HT1080 (cell line): ENCODE results near the gene CD5L. TPM values are rescaled to one million over a fixed set of nuclear protein-coding genes. Genes with fewer than 3 reads are reported as not detected.

Experiments
- DNase-seq: peaks from one replicate; pipeline ENCODE4 v3.0.0-alpha.2; 2015; ENCODE audit warnings: low read depth
- small RNA-seq: library from RNA; depleted of rRNA; stranded (forward); fragments of <200 nt; gene quantifications from one replicate; pipeline ENCODE3, GENCODE V24; 2014
- total RNA-seq: library from RNA; depleted of rRNA; stranded (reverse); fragments of >200 nt; shearing (Covaris generic); gene quantifications from 2 replicates; pipeline ENCODE4 v1.2.3, GENCODE V29; 2014; rRNA removed

Gene CD5L
- total RNA-seq, 1 experiment from 2014 or later = not detected

DNA sequence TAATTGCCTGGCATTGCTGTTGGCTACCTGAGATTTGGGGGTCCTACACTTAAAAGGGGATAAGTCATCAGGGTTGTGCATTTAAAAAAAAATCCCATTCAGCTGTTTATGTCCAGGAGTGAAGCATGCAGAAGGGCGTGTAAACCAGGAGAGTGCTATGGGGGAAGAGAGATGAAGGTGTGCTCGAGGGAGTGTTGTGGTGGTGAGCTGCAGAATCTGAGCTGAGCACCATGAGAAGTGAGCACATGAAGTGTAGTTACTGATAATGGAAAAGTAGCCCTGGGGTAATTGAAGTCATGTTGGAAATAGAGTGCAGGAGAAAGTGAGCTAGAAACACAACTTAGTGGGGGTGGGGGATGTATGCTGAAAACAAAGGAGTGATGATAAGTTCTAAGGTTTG is 22.4 kb downstream of the CD5L start:
- no peak for DNase-seq

DNA sequence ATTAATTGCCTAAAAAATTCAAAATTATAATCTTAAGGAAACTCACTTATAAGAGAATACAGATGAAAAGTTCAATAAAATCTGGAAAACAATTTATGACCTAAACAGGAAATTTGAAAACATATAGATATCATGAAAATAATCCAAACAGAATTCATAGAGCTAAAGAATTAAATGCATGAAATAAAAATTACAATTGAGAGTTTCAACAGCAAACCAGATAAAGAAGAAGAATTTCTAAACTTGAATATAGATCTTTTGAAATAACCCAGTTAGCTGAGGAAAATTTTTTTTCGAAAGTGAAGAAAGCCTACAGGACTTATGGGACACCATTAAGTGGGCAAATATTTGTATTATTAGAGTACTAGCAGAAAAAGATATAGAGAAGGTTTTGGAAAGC is 28.3 kb downstream of the CD5L start:
- DNase-seq = no peak

DNA sequence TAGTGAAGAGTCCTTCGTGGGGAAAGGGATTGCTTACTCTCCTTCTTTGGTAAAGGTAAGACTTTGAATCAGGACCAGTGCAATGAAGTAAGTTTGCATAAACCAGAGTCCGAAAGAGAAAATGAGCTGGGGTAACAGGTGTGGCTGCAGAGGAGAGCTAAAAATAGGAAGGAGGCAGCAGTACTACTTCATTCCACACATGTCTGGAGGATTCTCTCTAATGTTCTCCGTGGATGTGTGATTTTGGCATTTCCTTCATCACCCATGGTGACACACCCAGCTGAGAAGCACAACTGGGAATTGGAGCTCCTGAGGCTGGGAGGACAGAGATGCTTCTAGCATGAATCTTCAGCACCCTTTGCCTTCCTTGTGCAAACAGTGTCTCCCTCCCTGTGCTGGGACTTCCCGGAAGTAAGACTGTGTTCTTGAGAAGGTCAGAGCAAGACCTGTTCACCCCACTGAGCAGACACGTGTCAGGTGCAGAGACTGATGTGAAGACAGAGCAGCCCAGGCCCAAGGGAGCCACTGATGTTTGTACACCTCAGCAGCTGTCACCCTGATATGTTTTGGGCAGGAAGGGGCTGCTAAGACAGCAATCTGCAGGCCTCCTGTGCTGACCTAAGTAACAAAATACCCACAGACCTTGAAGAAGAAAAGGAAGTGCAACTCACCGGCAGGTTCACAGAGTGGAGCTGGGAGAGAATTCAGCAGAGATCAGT is 35.0 kb downstream of the CD5L start:
- no peak for DNase-seq

DNA sequence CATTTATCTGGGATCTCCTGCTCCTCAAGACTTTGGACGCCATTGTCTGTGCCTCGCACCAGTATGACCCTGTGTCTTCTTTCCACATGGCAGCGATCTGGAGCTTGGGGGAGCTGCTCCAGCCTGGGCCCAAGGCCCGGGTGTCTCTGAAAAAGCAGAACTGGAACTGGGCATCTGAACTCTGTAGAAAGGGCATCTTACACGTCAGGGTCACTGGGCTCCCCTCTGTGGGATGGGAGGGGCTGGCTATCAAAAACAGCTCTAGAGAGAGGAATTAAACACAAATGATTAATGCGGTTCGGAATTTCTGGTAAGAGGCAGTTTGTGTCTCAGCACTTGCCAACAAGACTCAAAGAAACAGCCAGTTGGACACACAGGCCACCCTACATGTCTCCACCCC is 37.8 kb downstream of the CD5L start:
- peak; percentile 6 for DNase-seq

DNA sequence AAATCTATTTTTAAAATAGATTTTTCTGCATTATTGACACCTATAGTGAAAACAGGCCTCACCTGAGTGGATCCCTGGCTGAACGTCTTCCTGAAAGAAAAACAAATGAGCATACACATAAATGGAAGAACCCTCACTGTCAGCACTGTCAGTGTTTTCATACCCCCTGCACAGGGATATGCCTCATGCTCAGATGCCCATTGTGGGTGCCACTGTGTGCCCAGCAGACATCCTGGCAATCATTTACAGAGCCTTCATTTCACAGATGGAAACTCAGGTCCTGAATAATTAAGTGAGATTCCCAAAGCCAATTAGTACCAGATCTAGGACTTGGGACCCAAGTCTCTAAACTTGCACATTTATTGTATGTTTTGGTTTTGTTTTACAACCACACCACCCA is 41.6 kb downstream of the CD5L start:
- DNase-seq = no peak

DNA sequence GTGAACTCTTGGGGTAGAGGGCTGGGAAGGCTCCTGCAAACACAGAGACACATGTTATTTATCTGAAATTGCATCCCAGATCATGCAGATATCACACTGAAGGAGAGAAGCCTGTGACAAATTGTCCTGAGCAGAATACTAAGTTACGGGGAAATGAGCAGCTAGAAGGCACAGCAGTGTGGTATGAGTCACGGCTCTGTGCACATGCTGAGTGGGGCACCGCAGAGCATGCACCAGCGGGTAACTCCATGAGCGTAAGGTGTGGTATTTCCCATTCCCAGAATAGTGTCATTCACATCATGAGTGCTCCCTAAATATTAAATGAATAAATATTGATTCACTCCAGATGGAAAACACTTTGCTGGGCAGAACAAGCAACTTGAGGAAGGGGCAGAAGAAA is 43.4 kb downstream of the CD5L start:
- peak; percentile 64 for DNase-seq

DNA sequence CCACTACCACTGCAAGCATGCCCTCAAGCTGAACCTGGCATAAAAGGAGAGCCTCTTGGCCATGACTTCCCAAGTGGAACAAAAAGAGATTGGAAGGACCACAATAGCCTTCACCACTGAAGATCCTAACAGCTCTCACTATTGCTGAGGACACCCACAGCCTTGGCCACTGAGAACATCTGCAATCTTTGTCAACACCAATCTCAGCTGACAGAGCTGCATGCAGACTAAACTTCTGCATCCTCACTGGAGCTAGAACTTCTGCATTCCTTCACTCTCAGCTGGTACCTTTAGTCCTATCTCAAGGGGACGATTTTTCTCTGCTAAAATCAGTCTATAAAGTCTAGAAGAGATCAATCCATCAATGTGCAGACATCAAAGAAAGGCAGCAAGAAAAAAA is 56.4 kb downstream of the CD5L start:
- no peak for DNase-seq

DNA sequence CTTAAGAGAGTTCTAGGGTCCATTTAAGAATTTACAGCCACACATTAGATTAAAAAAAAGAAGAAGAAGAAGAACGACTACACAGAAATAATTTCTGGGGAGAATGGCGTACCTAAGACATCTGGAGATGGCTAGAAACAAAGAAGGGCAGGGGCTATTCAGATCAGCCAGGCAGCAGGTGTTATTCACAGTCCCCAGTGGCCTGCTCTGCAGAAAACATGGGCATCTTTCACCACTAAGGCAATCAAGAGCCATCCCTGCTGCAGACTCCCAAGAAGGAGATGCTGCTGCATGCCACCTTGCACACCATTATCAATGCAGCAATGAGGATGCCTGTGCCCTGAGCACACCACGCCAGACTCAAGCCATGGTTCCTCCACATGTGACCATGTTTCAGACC is 56.8 kb downstream of the CD5L start:
- no peak for DNase-seq

DNA sequence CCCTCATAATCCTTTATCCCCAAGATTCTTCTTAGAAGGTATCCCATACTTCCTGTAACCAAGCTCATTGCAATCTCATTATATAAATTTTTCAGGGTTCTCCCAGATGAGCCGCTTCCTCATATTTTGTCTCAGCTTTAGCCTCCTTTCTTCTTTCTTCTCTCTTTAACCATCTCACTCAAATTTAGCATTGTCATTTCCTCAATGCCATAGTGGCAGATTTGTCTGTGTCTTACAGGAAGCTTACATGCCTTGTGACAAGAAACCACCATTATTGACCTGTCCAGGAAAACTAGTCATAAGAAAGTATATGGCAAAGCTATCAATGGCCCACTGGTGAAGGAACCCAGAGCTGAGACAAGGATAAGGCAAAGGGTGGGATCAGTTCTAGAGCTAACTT is 58.7 kb downstream of the CD5L start:
- no peak for DNase-seq

DNA sequence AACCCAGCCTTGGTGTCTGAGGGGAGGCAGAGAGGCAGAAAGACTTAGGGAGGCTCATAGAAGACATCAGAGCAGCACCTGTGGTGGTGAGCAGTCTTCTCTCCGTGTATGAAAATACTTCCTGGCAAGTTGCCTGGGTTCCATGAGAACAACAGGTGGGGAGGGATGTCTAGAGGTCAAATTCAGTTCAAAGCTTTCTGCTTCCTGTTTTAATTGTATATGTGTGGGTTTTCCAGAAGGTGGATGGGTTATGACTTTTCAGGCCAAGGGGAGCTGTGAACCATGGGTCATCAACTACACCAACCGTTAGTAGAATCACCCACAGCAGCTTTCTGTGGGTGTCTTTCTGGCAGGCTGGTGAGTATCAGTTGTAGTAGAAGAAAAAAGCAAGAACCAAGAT is 60.6 kb downstream of the CD5L start:
- DNase-seq = no peak

Small RNA genes lying within 50 kb of the gene (small RNA-seq; reads per million reads assigned to genes)
- not detected for gene MRPS21P2

Other genes starting within 250 kb of the CD5L start
- gene FCRL4, start 243.7 kb downstream of the CD5L start, total RNA-seq = not detected in 2 replicates
- gene FCRL3, start 141.0 kb downstream of the CD5L start, total RNA-seq = 0.03 and 0.18 TPM in 2 replicates
- gene FCRL2, start 64.7 kb downstream of the CD5L start, total RNA-seq = not detected in 2 replicates
- not detected in 2 replicates for gene FCRL1, start 21.7 kb downstream of the CD5L start, total RNA-seq
- gene KIRREL1, start 151.8 kb upstream of the CD5L start, total RNA-seq = 58.3 and 68.8 TPM in 2 replicates